GM23338 (cell line): ENCODE measurements around the gene PACS1. TPM values are rescaled to one million over a fixed set of nuclear protein-coding genes. Genes with fewer than 3 reads are reported as not detected.

Experiments used
- ATAC-seq: fragments of 200-7000 bp; cut with Tn5 transposase; 3 replicates; pipeline ENCODE4 v1.9.1; 2020
- DNase-seq: peaks from one replicate; pipeline ENCODE4 v3.0.0-alpha.2; 2015; ENCODE audit warnings: low spot score
- H2AFZ ChIP-seq: fragments of 200-600 bp; sonication (generic); 2 replicates; pipeline ENCODE4 v1.8.0; 2016; ENCODE audit warnings: antibody characterized with exemption, mild to moderate bottlenecking, moderate library complexity
- H3F3A ChIP-seq: fragments of 200-600 bp; sonication (generic); replicated peaks from 2 replicates; pipeline ENCODE4 v1.8.0; 2017; ENCODE audit warnings: antibody characterized with exemption, mixed run types, low read depth
- H3K27ac ChIP-seq: fragments of 200-600 bp; sonication (generic); 2 replicates; pipeline ENCODE4 v1.6.1; 2016; ENCODE audit warnings: low read depth
- H3K27me3 ChIP-seq: fragments of 200-600 bp; sonication (generic); 2 replicates; pipeline ENCODE4 v1.8.0; 2016; ENCODE audit warnings: mild to moderate bottlenecking, mixed run types, moderate library complexity; ENCODE audit not compliant: insufficient read depth
- H3K36me3 ChIP-seq: fragments of 200-600 bp; sonication (generic); 2 replicates; pipeline ENCODE4 v1.8.0; 2016; ENCODE audit warnings: mild to moderate bottlenecking; ENCODE audit not compliant: insufficient read depth
- H3K4me1 ChIP-seq: fragments of 200-600 bp; sonication (generic); 2 replicates; pipeline ENCODE4 v1.8.0; 2016; ENCODE audit warnings: mild to moderate bottlenecking, moderate library complexity; ENCODE audit not compliant: insufficient read depth
- H3K4me2 ChIP-seq: fragments of 200-600 bp; sonication (generic); 2 replicates; pipeline ENCODE4 v1.7.1; 2017; ENCODE audit warnings: mixed run types
- H3K4me3 ChIP-seq: fragments of 200-600 bp; sonication (generic); 2 replicates; pipeline ENCODE4 v1.6.1; 2016; ENCODE audit warnings: mixed run types
- H3K79me2 ChIP-seq: fragments of 200-600 bp; sonication (generic); replicated peaks from 2 replicates; pipeline ENCODE4 v1.8.0; 2017; ENCODE audit warnings: mild to moderate bottlenecking; ENCODE audit not compliant: insufficient read depth
- H3K9me2 ChIP-seq: fragments of 200-600 bp; sonication (generic); 2 replicates; pipeline ENCODE4 v1.8.0; 2017; ENCODE audit not compliant: insufficient read depth
- H4K20me1 ChIP-seq: fragments of 200-600 bp; sonication (generic); replicated peaks from 2 replicates; pipeline ENCODE4 v1.8.0; 2017; ENCODE audit warnings: mild to moderate bottlenecking; ENCODE audit not compliant: insufficient read depth
- H3K27ac Mint-ChIP-seq: 2 replicates; pipeline ENCODE4 v1.8.0; 2020; ENCODE audit warnings: inconsistent platforms, mild to moderate bottlenecking, moderate library complexity, mixed read lengths
- H3K27me3 Mint-ChIP-seq: 3 replicates; pipeline ENCODE4 v1.8.0; 2022; ENCODE audit warnings: low read depth, mild to moderate bottlenecking, moderate library complexity, mixed read lengths, inconsistent platforms; ENCODE audit not compliant: insufficient read depth, poor library complexity
- H3K36me3 Mint-ChIP-seq: 3 replicates; pipeline ENCODE4 v1.8.0; 2021; ENCODE audit warnings: low read depth, mild to moderate bottlenecking, inconsistent platforms, moderate library complexity, mixed read lengths
- H3K4me1 Mint-ChIP-seq: 3 replicates; pipeline ENCODE4 v1.8.0; 2020; ENCODE audit warnings: mild to moderate bottlenecking, inconsistent platforms, mixed read lengths
- H3K4me3 Mint-ChIP-seq: 3 replicates; pipeline ENCODE4 v1.8.0; 2021; ENCODE audit warnings: moderate library complexity, mild to moderate bottlenecking, inconsistent platforms, mixed read lengths
- H3K9me3 Mint-ChIP-seq: 3 replicates; pipeline ENCODE4 v1.8.0; 2020; ENCODE audit warnings: moderate library complexity, mild to moderate bottlenecking, inconsistent platforms, mixed read lengths
- CREB1 ChIP-seq: fragments of 250-450 bp; sonication (Bioruptor Pico); IDR thresholded peaks from 2 replicates; pipeline ENCODE4 v1.5.0; 2020; ENCODE audit warnings: low read depth, mild to moderate bottlenecking, moderate library complexity
- EZH2 ChIP-seq: fragments of 200-600 bp; sonication (generic); IDR thresholded peaks from one replicate; pipeline ENCODE4 v1.8.0; 2017; ENCODE audit warnings: antibody characterized with exemption, mild to moderate bottlenecking, low read depth; ENCODE audit not compliant: unreplicated experiment
- EZH2phosphoT487 ChIP-seq: fragments of 200-600 bp; sonication (generic); IDR thresholded peaks from one replicate; pipeline ENCODE4 v1.8.1; 2018; ENCODE audit warnings: antibody characterized with exemption; ENCODE audit not compliant: unreplicated experiment
- JUNB ChIP-seq: IDR thresholded peaks from one replicate; pipeline ENCODE4 v1.6.1; 2016; ENCODE audit warnings: antibody characterized with exemption; ENCODE audit not compliant: unreplicated experiment
- NANOG ChIP-seq: IDR thresholded peaks from 2 replicates; pipeline ENCODE4 v1.6.1; 2016; ENCODE audit warnings: antibody characterized with exemption, borderline replicate concordance
- POLR2AphosphoS5 ChIP-seq: IDR thresholded peaks from 2 replicates; pipeline ENCODE4 v1.6.1; 2016; ENCODE audit warnings: antibody characterized with exemption, low read depth
- STAT1 ChIP-seq: IDR thresholded peaks from one replicate; pipeline ENCODE4 v1.6.1; 2016; ENCODE audit warnings: antibody characterized with exemption; ENCODE audit not compliant: unreplicated experiment
- ZNF114 ChIP-seq: fragments of 250-450 bp; sonication (Bioruptor Pico); IDR thresholded peaks from 2 replicates; pipeline ENCODE4 v1.5.0; 2020; ENCODE audit warnings: mild to moderate bottlenecking, moderate library complexity
- ZNF331 ChIP-seq: fragments of 250-450 bp; sonication (Bioruptor Pico); IDR thresholded peaks from 2 replicates; pipeline ENCODE4 v1.5.0; 2020; ENCODE audit warnings: low read depth, mild to moderate bottlenecking, moderate library complexity
- polyA plus RNA-seq: library from polyadenylated mRNA; unstranded; fragments of >200 nt; fragmentation: Nextera tagmentation; extraction: Ambion mirVana; gene quantifications from 2 replicates; pipeline ENCODE4 v1.2.1, GENCODE V29; 2016
- total RNA-seq: library from RNA; depleted of rRNA; stranded (reverse); fragments of >200 nt; shearing (Covaris generic); gene quantifications from 2 replicates; pipeline ENCODE4 v1.2.3, GENCODE V29; 2014
- TF ChIP-seq, protein P1 (sequence below), 2 experiments: fragments of 200-600 bp in 1 of 2; sonication (generic) in 1 of 2; conservative IDR thresholded peaks; 2 replicates each; pipeline versions ENCODE4 v1.5.1 to v1.6.1; 2016 to 2017; ENCODE audit warnings: antibody characterized with exemption in 2 of 2, low read depth in 2 of 2, mild to moderate bottlenecking in 2 of 2, moderate library complexity in 1 of 2
- TF ChIP-seq, protein P2 (sequence below): IDR thresholded peaks from 2 replicates; pipeline ENCODE4 v1.6.1; 2016; ENCODE audit warnings: antibody characterized with exemption
- TF ChIP-seq, protein P3 (sequence below): IDR thresholded peaks from one replicate; pipeline ENCODE4 v1.6.1; 2018; ENCODE audit warnings: antibody characterized with exemption; ENCODE audit not compliant: unreplicated experiment
- TF ChIP-seq, protein P4 (sequence below): fragments of 250-450 bp; sonication (Bioruptor Pico); IDR thresholded peaks from 2 replicates; pipeline ENCODE4 v1.5.0; 2020; ENCODE audit warnings: mild to moderate bottlenecking, moderate library complexity

Gene PACS1
- total and polyA plus RNA-seq, 2 experiments from 2014 or later: 8.0 to 37.5 TPM

DNA sequence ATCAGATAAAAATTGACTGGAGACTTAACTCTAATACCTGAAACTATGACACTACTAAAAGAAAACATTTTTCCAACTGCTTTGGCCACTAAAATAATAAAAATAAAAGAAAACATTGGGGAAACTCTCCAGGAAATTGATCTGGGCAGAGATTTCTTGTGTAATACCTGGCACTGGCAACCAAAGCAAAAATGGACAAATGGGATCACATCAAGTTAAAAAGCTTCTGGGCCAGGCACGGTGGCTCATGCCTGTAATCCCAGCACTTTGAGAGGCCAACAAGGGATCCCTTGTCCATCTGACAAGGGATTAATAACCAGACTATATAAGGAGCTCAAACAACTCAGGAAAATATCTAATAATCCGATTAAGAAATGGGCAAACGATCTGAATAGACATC is 133.8 kb downstream of the PACS1 start (continued):
- TF ChIP-seq JUNB (no peak), NANOG (no peak), ZNF114 (CRISPR knock-in tag) (no peak), EZH2phosphoT487 (no peak), ZNF331 (CRISPR knock-in tag) (no peak), STAT1 (no peak)
- TF ChIP-seq, protein P1, sequence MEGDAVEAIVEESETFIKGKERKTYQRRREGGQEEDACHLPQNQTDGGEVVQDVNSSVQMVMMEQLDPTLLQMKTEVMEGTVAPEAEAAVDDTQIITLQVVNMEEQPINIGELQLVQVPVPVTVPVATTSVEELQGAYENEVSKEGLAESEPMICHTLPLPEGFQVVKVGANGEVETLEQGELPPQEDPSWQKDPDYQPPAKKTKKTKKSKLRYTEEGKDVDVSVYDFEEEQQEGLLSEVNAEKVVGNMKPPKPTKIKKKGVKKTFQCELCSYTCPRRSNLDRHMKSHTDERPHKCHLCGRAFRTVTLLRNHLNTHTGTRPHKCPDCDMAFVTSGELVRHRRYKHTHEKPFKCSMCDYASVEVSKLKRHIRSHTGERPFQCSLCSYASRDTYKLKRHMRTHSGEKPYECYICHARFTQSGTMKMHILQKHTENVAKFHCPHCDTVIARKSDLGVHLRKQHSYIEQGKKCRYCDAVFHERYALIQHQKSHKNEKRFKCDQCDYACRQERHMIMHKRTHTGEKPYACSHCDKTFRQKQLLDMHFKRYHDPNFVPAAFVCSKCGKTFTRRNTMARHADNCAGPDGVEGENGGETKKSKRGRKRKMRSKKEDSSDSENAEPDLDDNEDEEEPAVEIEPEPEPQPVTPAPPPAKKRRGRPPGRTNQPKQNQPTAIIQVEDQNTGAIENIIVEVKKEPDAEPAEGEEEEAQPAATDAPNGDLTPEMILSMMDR (conservative IDR thresholded peaks at IDR 0.05; ENCODE audit: low read depth in 2 of 2): no peak

DNA sequence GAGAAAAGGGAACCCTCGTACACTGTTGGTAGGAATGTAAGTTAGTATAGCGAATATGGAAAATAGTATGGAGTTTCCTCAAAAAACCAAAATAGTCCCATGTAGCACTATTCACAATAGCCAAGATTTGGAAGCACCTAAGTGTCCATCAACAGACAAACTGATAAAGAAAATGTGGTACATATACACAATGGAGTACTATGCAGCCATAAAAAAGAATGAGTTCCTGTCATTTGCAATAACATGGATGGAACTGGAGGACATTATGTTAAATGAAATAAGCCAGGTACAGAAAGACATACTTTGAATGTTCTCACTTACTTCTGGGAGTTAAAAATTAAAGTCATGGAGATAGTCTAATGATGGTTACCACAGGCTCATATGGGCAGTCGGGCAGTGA is 134.3 kb downstream of the PACS1 start:
- ATAC-seq: no peak
- Histone ChIP-seq H3F3A (no peaks in the 10 kb centered on the region), H4K20me1 (no peaks in the 10 kb centered on the region), H3K36me3 (no peaks in the 10 kb centered on the region), H3K79me2 (no peaks in the 10 kb centered on the region), H3K4me1 (no peaks in the 10 kb centered on the region), H3K27ac (no peak overlapping the region), H3K9me2 (0 out of 2 replicates have a peak, but pooled peaks cover 4% of the 10 kb centered on the region), H3K27me3 (no peaks in the 10 kb centered on the region), H2AFZ (no peak overlapping the region), H3K4me3 (no peak overlapping the region), H3K4me2 (no peak overlapping the region)
- Mint-ChIP-seq H3K36me3 (peaks cover 13% of the 10 kb centered on the region), H3K27ac (no peak overlapping the region), H3K4me3 (no peak overlapping the region), H3K27me3 (peaks cover 3% of the 10 kb centered on the region), H3K4me1 (no peaks in the 10 kb centered on the region), H3K9me3 (peaks cover 34% of the 10 kb centered on the region)
- DNase-seq: no peak
- TF ChIP-seq, protein P2, sequence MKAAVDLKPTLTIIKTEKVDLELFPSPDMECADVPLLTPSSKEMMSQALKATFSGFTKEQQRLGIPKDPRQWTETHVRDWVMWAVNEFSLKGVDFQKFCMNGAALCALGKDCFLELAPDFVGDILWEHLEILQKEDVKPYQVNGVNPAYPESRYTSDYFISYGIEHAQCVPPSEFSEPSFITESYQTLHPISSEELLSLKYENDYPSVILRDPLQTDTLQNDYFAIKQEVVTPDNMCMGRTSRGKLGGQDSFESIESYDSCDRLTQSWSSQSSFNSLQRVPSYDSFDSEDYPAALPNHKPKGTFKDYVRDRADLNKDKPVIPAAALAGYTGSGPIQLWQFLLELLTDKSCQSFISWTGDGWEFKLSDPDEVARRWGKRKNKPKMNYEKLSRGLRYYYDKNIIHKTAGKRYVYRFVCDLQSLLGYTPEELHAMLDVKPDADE: no peak
- TF ChIP-seq, protein P3, sequence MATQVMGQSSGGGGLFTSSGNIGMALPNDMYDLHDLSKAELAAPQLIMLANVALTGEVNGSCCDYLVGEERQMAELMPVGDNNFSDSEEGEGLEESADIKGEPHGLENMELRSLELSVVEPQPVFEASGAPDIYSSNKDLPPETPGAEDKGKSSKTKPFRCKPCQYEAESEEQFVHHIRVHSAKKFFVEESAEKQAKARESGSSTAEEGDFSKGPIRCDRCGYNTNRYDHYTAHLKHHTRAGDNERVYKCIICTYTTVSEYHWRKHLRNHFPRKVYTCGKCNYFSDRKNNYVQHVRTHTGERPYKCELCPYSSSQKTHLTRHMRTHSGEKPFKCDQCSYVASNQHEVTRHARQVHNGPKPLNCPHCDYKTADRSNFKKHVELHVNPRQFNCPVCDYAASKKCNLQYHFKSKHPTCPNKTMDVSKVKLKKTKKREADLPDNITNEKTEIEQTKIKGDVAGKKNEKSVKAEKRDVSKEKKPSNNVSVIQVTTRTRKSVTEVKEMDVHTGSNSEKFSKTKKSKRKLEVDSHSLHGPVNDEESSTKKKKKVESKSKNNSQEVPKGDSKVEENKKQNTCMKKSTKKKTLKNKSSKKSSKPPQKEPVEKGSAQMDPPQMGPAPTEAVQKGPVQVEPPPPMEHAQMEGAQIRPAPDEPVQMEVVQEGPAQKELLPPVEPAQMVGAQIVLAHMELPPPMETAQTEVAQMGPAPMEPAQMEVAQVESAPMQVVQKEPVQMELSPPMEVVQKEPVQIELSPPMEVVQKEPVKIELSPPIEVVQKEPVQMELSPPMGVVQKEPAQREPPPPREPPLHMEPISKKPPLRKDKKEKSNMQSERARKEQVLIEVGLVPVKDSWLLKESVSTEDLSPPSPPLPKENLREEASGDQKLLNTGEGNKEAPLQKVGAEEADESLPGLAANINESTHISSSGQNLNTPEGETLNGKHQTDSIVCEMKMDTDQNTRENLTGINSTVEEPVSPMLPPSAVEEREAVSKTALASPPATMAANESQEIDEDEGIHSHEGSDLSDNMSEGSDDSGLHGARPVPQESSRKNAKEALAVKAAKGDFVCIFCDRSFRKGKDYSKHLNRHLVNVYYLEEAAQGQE: no peak
- TF ChIP-seq STAT1: no peak
- TF ChIP-seq ZNF114 (CRISPR knock-in tag): no peak
- TF ChIP-seq CREB1 (CRISPR knock-in tag): no peak
- no peak for TF ChIP-seq EZH2
- TF ChIP-seq ZNF331 (CRISPR knock-in tag): no peak
- TF ChIP-seq, protein P4, sequence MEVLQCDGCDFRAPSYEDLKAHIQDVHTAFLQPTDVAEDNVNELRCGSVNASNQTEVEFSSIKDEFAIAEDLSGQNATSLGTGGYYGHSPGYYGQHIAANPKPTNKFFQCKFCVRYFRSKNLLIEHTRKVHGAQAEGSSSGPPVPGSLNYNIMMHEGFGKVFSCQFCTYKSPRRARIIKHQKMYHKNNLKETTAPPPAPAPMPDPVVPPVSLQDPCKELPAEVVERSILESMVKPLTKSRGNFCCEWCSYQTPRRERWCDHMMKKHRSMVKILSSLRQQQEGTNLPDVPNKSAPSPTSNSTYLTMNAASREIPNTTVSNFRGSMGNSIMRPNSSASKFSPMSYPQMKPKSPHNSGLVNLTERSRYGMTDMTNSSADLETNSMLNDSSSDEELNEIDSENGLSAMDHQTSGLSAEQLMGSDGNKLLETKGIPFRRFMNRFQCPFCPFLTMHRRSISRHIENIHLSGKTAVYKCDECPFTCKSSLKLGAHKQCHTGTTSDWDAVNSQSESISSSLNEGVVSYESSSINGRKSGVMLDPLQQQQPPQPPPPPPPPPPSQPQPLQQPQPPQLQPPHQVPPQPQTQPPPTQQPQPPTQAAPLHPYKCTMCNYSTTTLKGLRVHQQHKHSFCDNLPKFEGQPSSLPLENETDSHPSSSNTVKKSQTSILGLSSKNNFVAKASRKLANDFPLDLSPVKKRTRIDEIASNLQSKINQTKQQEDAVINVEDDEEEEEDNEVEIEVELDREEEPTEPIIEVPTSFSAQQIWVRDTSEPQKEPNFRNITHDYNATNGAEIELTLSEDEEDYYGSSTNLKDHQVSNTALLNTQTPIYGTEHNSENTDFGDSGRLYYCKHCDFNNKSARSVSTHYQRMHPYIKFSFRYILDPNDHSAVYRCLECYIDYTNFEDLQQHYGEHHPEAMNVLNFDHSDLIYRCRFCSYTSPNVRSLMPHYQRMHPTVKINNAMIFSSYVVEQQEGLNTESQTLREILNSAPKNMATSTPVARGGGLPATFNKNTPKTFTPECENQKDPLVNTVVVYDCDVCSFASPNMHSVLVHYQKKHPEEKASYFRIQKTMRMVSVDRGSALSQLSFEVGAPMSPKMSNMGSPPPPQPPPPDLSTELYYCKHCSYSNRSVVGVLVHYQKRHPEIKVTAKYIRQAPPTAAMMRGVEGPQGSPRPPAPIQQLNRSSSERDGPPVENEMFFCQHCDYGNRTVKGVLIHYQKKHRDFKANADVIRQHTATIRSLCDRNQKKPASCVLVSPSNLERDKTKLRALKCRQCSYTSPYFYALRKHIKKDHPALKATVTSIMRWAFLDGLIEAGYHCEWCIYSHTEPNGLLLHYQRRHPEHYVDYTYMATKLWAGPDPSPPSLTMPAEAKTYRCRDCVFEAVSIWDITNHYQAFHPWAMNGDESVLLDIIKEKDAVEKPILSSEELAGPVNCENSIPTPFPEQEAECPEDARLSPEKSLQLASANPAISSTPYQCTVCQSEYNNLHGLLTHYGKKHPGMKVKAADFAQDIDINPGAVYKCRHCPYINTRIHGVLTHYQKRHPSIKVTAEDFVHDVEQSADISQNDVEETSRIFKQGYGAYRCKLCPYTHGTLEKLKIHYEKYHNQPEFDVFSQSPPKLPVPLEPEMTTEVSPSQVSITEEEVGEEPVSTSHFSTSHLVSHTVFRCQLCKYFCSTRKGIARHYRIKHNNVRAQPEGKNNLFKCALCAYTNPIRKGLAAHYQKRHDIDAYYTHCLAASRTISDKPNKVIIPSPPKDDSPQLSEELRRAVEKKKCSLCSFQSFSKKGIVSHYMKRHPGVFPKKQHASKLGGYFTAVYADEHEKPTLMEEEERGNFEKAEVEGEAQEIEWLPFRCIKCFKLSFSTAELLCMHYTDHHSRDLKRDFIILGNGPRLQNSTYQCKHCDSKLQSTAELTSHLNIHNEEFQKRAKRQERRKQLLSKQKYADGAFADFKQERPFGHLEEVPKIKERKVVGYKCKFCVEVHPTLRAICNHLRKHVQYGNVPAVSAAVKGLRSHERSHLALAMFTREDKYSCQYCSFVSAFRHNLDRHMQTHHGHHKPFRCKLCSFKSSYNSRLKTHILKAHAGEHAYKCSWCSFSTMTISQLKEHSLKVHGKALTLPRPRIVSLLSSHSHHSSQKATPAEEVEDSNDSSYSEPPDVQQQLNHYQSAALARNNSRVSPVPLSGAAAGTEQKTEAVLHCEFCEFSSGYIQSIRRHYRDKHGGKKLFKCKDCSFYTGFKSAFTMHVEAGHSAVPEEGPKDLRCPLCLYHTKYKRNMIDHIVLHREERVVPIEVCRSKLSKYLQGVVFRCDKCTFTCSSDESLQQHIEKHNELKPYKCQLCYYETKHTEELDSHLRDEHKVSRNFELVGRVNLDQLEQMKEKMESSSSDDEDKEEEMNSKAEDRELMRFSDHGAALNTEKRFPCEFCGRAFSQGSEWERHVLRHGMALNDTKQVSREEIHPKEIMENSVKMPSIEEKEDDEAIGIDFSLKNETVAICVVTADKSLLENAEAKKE (CRISPR knock-in tag): no peak
- TF ChIP-seq NANOG: no peak
- no peak for TF ChIP-seq EZH2phosphoT487
- TF ChIP-seq JUNB: no peak
- no peak for TF ChIP-seq POLR2AphosphoS5
